IPS DF 6.9 (cell line): ENCODE data around the gene ASCL2.
"Not testable (repeated sequence)": the region's sequence is repeated elsewhere in the genome, so short reads cannot be mapped to it uniquely, and the experiment has no call there.

ENCODE experiments used
- DNase-seq: peaks from one replicate; pipeline ENCODE4 v3.0.0-alpha.2; 2013; ENCODE audit warnings: low read depth, low spot score
- H3K27ac ChIP-seq: one replicate; pipeline ENCODE4 v1.5.1; 2013; ENCODE audit warnings: low read length, control low read depth
- H3K27me3 ChIP-seq: 2 replicates; pipeline ENCODE4 v1.6.1; 2013; ENCODE audit warnings: mild to moderate bottlenecking, low read length; ENCODE audit not compliant: control insufficient read depth, insufficient read depth
- H3K36me3 ChIP-seq: 2 replicates; pipeline ENCODE4 v1.6.1; 2013; ENCODE audit warnings: low read length; ENCODE audit not compliant: control insufficient read depth, insufficient read depth
- H3K4me1 ChIP-seq: 2 replicates; pipeline ENCODE4 v1.6.1; 2013; ENCODE audit warnings: low read length; ENCODE audit not compliant: control insufficient read depth, insufficient read depth
- H3K4me3 ChIP-seq: 2 replicates; pipeline ENCODE4 v1.5.1; 2013; ENCODE audit warnings: mild to moderate bottlenecking, low read length
- H3K9me3 ChIP-seq: 2 replicates; pipeline ENCODE4 v1.6.1; 2013; ENCODE audit warnings: low read length, inconsistent platforms; ENCODE audit not compliant: control insufficient read depth, insufficient read depth
- WGBS: extraction: QIAGEN DNeasy Blood & Tissue Kit; methylation state at CpG from one replicate; pipeline ENCODE4 v1.1.7; 2013; ENCODE audit warnings: mixed read lengths, missing lambda C conversion rate; ENCODE audit not compliant: insufficient read length, insufficient coverage; 5-methylcytosine and 5-hydroxymethylcytosine counted together

ASCL2 gene

GRCh38 chr11:2240834-2241233, 29.6 kb downstream of the ASCL2 start:
- WGBS = no CpG with 5 or more reads among the region's 3 CpGs
- no peak overlapping the region for H3K27ac ChIP-seq
- no peak for DNase-seq

GRCh38 chr11:2237457-2238238, 32.7 kb downstream of the ASCL2 start:
- H3K27ac ChIP-seq = no peak overlapping the region
- H3K27me3 ChIP-seq = no peaks in the 10 kb centered on the region
- no peak overlapping the region for H3K4me3 ChIP-seq
- no peaks in the 10 kb centered on the region for H3K4me1 ChIP-seq
- no peak for DNase-seq
- H3K36me3 ChIP-seq = no peaks in the 10 kb centered on the region
- no peaks in the 10 kb centered on the region for H3K9me3 ChIP-seq
- WGBS = no CpG with 5 or more reads among the region's 22 CpGs

More at GRCh38 chr11:2240834-2241233, 29.6 kb downstream of the ASCL2 start:
- H3K4me3 ChIP-seq = no peak overlapping the region
- no peaks in the 10 kb centered on the region for H3K36me3 ChIP-seq
- H3K4me1 ChIP-seq = no peaks in the 10 kb centered on the region
- H3K9me3 ChIP-seq = no peaks in the 10 kb centered on the region
- no peaks in the 10 kb centered on the region for H3K27me3 ChIP-seq

GRCh38 chr11:2236381-2237134, 33.8 kb downstream of the ASCL2 start:
- not testable (repeated sequence) for H3K27me3 ChIP-seq, H3K4me1 ChIP-seq, H3K4me3 ChIP-seq, H3K36me3 ChIP-seq, DNase-seq, H3K27ac ChIP-seq, H3K9me3 ChIP-seq
- WGBS = no CpG with 5 or more reads among the region's 23 CpGs

GRCh38 chr11:2235588-2236326, 34.6 kb downstream of the ASCL2 start:
- Histone ChIP-seq H3K27me3 (no peaks in the 10 kb centered on the region), H3K9me3 (no peaks in the 10 kb centered on the region), H3K36me3 (no peaks in the 10 kb centered on the region), H3K4me3 (no peak overlapping the region), H3K4me1 (no peaks in the 10 kb centered on the region), H3K27ac (no peak overlapping the region)
- WGBS = no CpG with 5 or more reads among the region's 14 CpGs
- DNase-seq = no peak

GRCh38 chr11:2234963-2235362, 35.4 kb downstream of the ASCL2 start:
- H3K9me3 ChIP-seq = no peaks in the 10 kb centered on the region
- H3K36me3 ChIP-seq = no peaks in the 10 kb centered on the region
- DNase-seq = no peak
- H3K27ac ChIP-seq = no peak overlapping the region
- H3K4me1 ChIP-seq = no peaks in the 10 kb centered on the region
- no CpG with 5 or more reads among the region's 10 CpGs for WGBS
- H3K27me3 ChIP-seq = no peaks in the 10 kb centered on the region
- no peak overlapping the region for H3K4me3 ChIP-seq

DNA sequence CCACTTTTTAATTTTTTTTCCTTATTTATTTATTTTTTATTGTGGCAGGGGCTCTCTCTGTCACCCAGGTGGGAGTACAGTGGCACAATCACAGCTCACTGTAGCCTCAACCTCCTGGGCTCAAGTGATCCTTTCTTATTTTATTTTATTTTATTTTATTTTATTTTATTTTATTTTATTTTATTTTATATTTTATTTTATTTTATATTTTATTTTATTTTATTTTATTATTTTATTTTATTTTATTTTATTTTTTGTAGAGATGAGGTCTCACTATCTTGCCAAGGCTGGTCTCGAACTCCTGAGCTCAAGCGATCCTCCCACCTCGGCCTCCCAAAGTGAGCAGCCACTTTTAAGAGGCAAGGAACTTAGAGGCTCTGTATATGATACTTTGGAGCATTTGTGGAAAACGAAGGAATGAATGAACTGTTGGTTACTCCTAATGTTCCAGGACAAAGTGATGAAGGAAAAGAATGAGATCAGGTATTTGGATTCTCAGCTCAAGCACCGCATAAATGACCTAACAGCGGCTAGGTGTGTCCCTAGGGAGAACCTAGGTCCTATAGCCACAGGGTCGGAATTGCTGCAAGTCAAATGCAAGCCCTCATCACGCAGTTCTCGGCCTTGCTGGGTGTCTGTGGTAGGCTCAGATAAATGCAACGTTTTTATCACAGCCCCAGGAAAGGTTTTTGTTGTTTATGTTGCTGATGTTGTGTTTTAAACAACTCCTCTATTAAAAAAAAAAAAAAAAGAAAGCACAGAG, 36.5 kb downstream of the ASCL2 start:
- no peaks in the 10 kb centered on the region for H3K27me3 ChIP-seq
- no peaks in the 10 kb centered on the region for H3K9me3 ChIP-seq
- no peaks in the 10 kb centered on the region for H3K4me1 ChIP-seq
- H3K27ac ChIP-seq = no peak overlapping the region
- no peak overlapping the region for H3K4me3 ChIP-seq
- no peak for DNase-seq
- WGBS = no CpG with 5 or more reads among the region's 10 CpGs
- H3K36me3 ChIP-seq = no peaks in the 10 kb centered on the region

DNA sequence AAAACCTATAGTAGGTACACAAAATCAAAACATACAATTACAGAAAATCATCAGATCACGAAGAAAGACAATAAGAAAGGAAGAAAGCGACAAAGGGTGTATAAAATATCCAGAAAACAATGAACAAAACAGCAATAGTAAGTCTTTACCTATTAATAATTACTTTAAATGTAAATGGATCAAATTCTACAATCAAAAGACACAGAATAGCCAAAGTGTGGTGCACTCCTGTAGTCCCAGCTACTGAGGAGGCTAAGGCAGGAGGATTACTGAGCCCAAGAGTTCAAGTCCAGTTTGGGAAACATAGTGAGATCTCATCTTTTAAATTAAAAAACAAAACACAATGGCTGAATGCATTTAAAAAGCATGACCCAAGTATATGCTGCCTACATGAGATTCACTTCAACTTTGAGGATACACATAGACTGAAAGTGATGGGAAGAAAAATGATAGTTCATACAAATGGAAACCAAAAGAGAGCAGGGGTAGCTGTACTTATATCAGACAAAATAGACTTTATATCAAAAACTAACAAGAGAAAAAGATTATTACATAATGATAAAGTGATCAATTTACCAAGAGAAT, 40.6 kb downstream of the ASCL2 start:
- H3K4me1 ChIP-seq = no peaks in the 10 kb centered on the region
- no peaks in the 10 kb centered on the region for H3K27me3 ChIP-seq
- WGBS = no CpG with 5 or more reads among the region's 2 CpGs
- H3K36me3 ChIP-seq = no peaks in the 10 kb centered on the region
- no peak overlapping the region for H3K27ac ChIP-seq
- no peaks in the 10 kb centered on the region for H3K9me3 ChIP-seq
- DNase-seq = no peak
- no peak overlapping the region for H3K4me3 ChIP-seq

GRCh38 chr11:2224254-2224653, 46.1 kb downstream of the ASCL2 start:
- Histone ChIP-seq H3K4me1 (no peaks in the 10 kb centered on the region), H3K4me3 (no peak overlapping the region), H3K27me3 (no peaks in the 10 kb centered on the region), H3K9me3 (no peaks in the 10 kb centered on the region), H3K27ac (no peak overlapping the region), H3K36me3 (no peaks in the 10 kb centered on the region)
- no peak for DNase-seq
- no CpG with 5 or more reads among the region's 1 CpG for WGBS

DNA sequence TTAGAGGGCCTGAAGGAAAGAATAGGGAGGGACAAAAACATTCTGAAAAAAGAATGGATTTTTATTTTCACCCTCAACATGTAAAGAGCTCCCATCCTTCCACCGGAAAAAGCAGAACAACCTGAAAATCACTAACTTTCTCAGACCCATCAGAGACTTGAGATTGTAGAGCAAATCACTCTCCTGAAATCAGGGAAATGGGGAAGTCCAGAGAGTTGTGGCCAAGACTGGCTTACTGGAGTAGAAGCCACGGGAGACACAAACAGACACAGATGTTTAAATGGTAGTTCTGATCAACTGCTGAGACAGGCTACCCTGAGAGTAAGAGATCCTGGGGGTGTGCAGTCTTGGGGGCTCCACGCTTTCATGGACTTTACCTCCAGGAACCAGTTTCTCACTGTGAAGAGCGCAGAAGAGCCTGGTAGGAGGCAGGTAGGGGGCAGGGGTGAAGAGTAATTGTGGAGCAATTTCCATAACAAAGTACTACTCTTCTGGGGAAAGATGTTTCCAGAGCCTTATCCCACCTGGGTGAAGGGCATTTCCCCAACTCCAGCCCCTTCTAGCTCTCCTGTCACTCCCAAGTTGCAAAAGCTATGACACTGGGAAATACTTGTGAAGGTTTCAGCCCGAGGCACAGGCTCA, 47.1 kb downstream of the ASCL2 start:
- WGBS = no CpG with 5 or more reads among the region's 5 CpGs
- Histone ChIP-seq H3K9me3 (no peaks in the 10 kb centered on the region), H3K4me1 (no peaks in the 10 kb centered on the region), H3K27me3 (no peaks in the 10 kb centered on the region), H3K27ac (no peak overlapping the region), H3K36me3 (no peaks in the 10 kb centered on the region), H3K4me3 (no peak overlapping the region)
- no peak for DNase-seq
